ENCODE results near the gene LEPR. TPM values are rescaled to one million over a fixed set of nuclear protein-coding genes. Genes with fewer than 3 reads are reported as not detected.

Gene LEPR
- total and polyA plus RNA-seq, 4 donors, result 42.0 to 103 (median 72.7) TPM

GRCh38 chr1:65434760-65435159 lies 14.3 kb downstream of the LEPR start:
- Histone ChIP-seq H3K27ac (ENCODE audit: low read depth in 1 of 2, low read length in 2 of 2) (no peak overlapping the region), H3K9ac (ENCODE audit: low read depth in 1 of 2, low read length in 2 of 2) (no peak overlapping the region), H3K9me3 (ENCODE audit: control insufficient read depth in 4 of 4, low read length in 3 of 4) (no peaks in the 10 kb centered on the region), H3K4me1 (ENCODE audit: control insufficient read depth in 4 of 4, insufficient read depth in 4 of 4, low read length in 3 of 4) (no peaks in the 10 kb centered on the region), H3K27me3 (ENCODE audit: control insufficient read depth in 4 of 4, insufficient read depth in 4 of 4, low read length in 3 of 4) (no peaks in the 10 kb centered on the region), H3K36me3 (ENCODE audit: control insufficient read depth in 4 of 4, insufficient read depth in 3 of 4, low read depth in 1 of 4, low read length in 3 of 4) (peaks cover 0 to 19% (median 9%) of the 10 kb centered on the region in 4 donors), H3K4me3 (ENCODE audit: low read depth in 1 of 3, low read length in 3 of 3) (no peak overlapping the region)
- no peak for DNase-seq (ENCODE audit: low spot score)
- TF ChIP-seq, protein P1, sequence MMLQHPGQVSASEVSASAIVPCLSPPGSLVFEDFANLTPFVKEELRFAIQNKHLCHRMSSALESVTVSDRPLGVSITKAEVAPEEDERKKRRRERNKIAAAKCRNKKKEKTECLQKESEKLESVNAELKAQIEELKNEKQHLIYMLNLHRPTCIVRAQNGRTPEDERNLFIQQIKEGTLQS (IDR thresholded peaks at IDR 0.05), result no peak
- TF ChIP-seq NR2F2 (IDR thresholded peaks at IDR 0.05) (no peak), YY1 (IDR thresholded peaks at IDR 0.05) (no peak), EGR1 (IDR thresholded peaks at IDR 0.05; ENCODE audit: low read depth in 2 of 2) (no peak), RXRA (IDR thresholded peaks at IDR 0.05) (no peak), FOXA2 (IDR thresholded peaks at IDR 0.05) (no peak), HNF4A (conservative IDR thresholded peaks at IDR 0.05) (no peak), TAF1 (conservative IDR thresholded peaks at IDR 0.05) (no peak), GABPA (IDR thresholded peaks at IDR 0.05 in 1 of 2, conservative IDR thresholded peaks at IDR 0.05 in 1 of 2) (no peak), FOXA1 (IDR thresholded peaks at IDR 0.05) (no peak), HNF4G (IDR thresholded peaks at IDR 0.05) (no peak), RAD21 (IDR thresholded peaks at IDR 0.05) (no peak), ZBTB33 (IDR thresholded peaks at IDR 0.05) (no peak), SP1 (IDR thresholded peaks at IDR 0.05) (no peak)
- TF ChIP-seq, protein P2, sequence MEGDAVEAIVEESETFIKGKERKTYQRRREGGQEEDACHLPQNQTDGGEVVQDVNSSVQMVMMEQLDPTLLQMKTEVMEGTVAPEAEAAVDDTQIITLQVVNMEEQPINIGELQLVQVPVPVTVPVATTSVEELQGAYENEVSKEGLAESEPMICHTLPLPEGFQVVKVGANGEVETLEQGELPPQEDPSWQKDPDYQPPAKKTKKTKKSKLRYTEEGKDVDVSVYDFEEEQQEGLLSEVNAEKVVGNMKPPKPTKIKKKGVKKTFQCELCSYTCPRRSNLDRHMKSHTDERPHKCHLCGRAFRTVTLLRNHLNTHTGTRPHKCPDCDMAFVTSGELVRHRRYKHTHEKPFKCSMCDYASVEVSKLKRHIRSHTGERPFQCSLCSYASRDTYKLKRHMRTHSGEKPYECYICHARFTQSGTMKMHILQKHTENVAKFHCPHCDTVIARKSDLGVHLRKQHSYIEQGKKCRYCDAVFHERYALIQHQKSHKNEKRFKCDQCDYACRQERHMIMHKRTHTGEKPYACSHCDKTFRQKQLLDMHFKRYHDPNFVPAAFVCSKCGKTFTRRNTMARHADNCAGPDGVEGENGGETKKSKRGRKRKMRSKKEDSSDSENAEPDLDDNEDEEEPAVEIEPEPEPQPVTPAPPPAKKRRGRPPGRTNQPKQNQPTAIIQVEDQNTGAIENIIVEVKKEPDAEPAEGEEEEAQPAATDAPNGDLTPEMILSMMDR (IDR thresholded peaks at IDR 0.05; ENCODE audit: low read depth, low read length, missing input control), result no peak
- TF ChIP-seq, protein P3, sequence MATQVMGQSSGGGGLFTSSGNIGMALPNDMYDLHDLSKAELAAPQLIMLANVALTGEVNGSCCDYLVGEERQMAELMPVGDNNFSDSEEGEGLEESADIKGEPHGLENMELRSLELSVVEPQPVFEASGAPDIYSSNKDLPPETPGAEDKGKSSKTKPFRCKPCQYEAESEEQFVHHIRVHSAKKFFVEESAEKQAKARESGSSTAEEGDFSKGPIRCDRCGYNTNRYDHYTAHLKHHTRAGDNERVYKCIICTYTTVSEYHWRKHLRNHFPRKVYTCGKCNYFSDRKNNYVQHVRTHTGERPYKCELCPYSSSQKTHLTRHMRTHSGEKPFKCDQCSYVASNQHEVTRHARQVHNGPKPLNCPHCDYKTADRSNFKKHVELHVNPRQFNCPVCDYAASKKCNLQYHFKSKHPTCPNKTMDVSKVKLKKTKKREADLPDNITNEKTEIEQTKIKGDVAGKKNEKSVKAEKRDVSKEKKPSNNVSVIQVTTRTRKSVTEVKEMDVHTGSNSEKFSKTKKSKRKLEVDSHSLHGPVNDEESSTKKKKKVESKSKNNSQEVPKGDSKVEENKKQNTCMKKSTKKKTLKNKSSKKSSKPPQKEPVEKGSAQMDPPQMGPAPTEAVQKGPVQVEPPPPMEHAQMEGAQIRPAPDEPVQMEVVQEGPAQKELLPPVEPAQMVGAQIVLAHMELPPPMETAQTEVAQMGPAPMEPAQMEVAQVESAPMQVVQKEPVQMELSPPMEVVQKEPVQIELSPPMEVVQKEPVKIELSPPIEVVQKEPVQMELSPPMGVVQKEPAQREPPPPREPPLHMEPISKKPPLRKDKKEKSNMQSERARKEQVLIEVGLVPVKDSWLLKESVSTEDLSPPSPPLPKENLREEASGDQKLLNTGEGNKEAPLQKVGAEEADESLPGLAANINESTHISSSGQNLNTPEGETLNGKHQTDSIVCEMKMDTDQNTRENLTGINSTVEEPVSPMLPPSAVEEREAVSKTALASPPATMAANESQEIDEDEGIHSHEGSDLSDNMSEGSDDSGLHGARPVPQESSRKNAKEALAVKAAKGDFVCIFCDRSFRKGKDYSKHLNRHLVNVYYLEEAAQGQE (IDR thresholded peaks at IDR 0.05), result no peak
- TF ChIP-seq, protein P4, sequence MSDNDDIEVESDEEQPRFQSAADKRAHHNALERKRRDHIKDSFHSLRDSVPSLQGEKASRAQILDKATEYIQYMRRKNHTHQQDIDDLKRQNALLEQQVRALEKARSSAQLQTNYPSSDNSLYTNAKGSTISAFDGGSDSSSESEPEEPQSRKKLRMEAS (IDR thresholded peaks at IDR 0.05), result no peak
- 91% methylated on average over 3 of the region's 3 CpGs for WGBS

Measured in liver (tissue), 9 donors.